ENCODE results near the gene KLHL1.

DNA sequence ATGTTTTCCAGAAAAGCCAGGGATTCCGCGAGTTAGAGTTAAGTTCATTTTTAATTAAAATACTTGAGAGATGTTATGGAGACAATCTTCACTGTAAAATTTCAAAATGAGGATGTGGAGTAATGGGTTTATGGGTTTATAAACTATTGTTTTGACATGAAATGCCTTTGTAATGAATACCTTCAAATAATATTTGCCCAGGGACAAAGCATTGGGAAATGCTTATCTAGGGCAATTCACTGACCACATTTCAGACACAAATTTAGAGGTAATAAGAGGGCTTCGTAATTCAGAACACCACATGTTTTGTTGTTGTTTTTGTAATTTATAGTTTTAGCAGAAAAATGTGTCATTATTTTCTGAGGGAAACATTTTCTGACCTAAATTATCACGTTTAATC, 241.7 kb downstream of the KLHL1 start:
- TF ChIP-seq, protein P1, sequence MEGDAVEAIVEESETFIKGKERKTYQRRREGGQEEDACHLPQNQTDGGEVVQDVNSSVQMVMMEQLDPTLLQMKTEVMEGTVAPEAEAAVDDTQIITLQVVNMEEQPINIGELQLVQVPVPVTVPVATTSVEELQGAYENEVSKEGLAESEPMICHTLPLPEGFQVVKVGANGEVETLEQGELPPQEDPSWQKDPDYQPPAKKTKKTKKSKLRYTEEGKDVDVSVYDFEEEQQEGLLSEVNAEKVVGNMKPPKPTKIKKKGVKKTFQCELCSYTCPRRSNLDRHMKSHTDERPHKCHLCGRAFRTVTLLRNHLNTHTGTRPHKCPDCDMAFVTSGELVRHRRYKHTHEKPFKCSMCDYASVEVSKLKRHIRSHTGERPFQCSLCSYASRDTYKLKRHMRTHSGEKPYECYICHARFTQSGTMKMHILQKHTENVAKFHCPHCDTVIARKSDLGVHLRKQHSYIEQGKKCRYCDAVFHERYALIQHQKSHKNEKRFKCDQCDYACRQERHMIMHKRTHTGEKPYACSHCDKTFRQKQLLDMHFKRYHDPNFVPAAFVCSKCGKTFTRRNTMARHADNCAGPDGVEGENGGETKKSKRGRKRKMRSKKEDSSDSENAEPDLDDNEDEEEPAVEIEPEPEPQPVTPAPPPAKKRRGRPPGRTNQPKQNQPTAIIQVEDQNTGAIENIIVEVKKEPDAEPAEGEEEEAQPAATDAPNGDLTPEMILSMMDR (IDR thresholded peaks at IDR 0.05) = no peak
- TF ChIP-seq POLR2A (IDR thresholded peaks at IDR 0.05) = no peak

Data from Peyer's patch (tissue), 4 donors.